Stimulated activated CD8-positive, alpha-beta memory T cell treated with anti-CD3 and anti-CD28 coated beads, Interleukin-4, amount 100 ng/mL, for 48 hours (primary cell): Measurements from ENCODE around the gene XYLT1.

Source experiments
- DNase-seq: peaks from one replicate; pipeline ENCODE4 v3.0.0-alpha.2; 2020

The XYLT1 gene

DNA sequence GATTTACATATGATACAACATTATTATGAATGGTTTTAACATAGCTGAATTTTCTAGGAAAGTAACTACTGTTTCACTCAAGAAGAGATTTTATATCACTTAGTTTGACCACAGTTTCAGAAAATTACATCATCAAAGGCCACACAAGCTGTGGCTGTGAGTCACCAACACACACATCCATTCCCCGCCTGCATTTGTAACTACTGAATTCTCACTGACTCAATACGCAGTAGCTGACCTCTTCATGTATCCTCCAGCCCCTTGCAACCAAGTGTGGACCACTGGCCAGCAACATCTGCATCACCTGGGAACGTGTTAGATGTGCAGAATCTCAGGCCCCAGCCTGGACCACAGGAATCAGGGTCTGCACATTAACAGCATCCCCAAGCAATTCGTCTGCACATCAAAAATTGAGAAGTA is 197.6 kb downstream of the XYLT1 start:
- DNase-seq = peak; percentile 49

DNA sequence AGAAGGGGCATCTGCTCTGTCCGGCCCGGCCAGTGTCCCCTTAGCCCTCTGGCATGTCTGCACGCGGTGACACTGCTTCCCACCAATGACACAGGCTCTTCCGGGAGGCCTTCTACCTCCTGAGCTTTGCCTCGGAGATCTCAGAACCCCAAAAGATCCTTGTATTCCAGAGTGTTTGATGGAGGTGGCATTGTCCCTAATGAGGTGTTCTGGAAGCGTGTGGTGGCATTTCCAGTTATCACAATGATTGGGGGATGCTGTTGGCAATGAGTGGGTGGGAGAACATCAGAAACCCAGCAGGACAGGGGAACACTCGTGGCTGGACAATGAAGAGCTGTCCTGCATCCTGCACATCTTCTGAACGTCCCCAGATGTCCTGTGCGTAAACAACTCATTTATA is 198.0 kb downstream of the XYLT1 start:
- no peak for DNase-seq

DNA sequence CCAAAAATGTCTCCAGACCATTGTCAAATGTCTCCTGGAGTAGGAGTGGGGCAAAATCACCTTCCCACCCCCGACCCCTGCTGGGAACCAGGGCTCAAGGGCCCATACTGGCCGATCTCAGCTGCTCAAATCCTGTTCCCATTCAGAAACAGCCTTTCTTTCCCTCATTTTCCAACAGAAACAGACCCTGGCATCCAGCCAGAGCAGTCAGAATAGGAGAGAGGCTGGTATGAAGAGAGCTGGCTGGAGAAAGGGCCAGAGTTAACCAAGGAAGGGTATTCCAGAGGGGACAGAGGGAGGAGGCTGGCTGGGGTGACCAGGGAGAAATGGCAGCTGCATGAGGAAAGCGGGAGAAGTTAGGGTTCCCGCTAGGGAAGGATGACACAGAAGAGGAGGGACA is 199.1 kb downstream of the XYLT1 start:
- no peak for DNase-seq

DNA sequence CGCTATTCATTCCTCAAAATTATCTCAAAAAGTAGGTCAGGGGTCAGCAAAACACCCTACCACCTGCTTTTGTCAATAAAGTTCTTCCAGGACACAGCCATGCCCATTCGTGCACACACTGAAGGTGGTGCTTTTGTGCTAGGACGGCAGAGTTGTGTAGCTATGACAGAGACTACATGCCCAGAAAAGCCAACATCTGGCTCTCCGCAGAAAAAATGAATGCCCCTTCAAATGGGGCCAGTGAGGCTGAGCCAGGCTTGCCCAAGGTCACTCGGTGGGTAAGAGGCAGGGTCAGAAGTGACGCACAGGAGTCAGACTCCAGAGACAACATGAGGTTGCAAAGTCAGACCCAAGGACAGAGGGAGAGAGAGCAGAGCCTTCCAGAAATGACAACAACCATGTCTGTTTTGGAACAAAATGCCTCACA is 200.1 kb downstream of the XYLT1 start:
- no peak for DNase-seq

DNA sequence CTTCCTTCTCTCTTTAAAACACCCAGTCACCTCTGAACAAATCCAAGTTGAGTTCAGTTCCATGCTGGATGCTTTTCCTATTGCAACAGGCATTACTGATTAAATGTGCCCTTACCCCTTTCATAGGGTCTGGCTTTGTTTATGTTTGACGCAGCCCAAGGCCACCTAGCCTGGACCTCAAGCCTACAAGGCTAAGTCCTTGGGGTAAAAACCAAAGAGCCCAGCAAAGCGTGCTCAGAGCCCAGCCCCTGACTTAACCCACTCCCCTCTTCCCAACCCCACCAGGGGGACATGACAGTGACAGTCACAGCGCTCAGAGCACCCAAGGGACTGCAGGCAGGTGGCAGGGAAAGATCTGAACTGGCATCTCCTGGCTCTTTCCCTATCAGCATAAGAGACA is 200.6 kb downstream of the XYLT1 start:
- DNase-seq = no peak

DNA sequence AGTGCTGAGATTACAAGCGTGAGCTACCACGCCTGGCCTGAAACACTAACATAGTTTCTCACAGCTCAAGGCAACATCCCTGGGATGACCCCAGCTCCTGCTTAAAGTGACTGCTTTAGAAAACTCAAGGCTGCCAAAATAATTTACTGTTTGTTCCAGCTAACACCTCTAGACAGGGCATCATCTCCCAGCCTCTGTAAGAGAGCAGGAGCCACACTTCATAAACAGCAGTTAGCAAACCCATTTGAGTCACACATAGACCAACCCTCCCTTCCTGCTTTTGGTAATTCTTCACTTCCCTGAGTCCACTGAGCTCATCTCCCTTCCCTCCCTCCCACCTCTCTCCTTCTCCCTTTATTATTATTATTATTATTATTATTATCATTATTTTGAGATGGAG is 201.3 kb downstream of the XYLT1 start:
- DNase-seq = no peak

DNA sequence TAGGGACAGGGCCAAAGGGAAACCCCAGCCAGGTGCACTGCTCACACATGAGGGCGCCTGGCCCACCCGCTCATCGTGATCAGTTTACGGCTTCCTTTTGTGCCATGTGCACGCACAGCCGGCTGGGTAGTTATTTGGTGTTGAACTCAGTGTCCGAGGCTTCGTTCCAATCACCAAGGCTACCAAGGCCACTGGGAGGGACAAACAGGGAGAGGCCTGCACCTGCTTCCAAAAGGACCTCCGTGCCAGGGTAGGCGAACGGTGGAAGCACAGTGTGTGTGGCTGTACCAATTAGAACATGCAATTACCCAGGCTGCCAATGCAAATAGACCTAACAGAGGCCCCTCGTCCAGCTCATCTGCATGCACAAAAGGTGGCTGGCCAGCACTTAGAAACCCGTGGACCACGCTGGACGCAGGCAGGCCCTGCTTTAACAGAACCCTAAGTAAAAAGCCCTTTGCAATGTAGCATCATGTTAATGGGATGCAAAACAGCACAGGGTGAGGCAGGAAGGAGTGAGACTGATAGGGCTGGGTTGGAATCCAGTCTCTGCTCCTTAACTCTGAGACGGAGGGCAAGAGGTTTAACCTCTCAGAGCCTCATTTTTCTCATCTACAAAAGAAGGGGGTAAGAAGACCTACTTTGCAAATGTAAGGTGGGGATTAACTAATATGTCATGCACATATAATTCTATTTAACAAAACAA is 204.0 kb downstream of the XYLT1 start:
- no peak for DNase-seq

DNA sequence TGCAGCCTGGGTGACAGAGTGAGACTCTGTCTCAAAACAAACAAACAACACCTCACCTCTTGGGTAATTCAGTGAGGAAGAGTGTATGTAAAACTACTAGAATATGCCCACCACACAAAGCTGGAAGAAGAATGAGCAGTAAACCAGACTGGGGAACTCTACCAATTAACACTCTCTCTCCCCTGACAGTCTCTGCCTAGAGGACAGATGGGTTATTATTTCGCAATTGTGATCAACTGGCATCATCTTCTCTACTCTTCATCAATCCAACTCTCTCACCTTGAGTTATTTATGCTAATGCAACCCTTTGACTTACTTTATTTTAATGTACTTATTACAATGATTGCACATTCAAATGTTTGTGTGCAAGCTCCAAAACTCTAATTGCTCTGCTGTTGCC is 205.6 kb downstream of the XYLT1 start:
- no peak for DNase-seq

DNA sequence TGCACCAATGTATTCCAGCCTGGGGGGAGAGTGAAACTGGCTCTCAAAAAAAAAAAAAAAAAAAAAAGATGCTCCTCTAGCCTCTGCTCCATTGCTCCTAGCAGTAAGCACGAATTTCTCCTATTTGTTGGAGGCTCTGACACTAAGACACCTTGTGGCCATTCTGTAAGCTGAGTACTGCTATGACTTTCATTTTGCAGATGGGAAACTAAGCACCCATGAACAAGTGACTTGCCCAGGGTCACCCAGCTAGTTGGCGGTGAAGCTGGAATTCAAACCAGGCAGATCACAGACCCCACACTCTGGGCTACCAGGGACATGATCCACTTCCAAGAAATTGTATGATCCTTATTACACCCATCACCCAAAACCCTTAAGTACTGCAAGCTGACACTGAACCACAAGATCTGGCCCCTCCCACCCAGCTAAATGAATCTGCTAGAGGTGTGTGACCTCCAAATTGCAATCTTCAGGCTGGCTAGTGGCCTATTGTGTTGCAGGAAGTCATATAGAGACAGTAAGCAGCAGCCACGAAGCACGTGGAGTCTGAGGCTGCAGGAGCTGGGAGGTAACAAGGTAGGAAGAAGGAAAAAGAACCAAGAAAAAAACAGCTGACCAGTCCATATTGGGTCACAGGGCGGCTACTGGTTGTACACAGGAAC is 209.4 kb downstream of the XYLT1 start:
- no peak for DNase-seq

DNA sequence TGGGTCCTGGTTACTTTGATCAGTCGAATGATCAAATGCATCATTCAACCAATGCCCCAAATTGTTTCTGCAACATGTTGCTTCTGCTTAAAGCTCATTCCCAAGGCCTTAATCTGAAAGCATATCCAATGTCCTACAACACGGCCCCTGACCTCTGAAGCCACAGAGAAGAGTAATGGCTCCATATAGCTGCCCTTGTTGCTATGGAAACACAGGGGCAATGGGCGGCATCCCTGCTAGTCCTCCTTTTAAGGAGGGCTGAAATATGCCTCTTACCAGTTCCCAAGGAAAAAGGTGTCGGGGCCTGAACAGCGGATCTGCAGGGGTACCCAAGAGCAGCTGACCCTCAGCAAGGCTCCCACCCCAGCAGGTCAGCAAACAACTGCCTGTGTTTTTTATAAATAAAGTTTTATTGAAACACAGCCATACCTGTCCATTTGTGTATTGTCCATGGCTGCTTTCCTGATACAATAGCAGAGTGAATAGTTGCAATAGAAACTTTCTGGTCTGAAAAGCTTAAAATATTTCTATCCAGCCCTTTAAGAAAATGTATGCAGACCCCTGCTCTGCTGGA is 210.4 kb downstream of the XYLT1 start:
- DNase-seq = no peak

DNA sequence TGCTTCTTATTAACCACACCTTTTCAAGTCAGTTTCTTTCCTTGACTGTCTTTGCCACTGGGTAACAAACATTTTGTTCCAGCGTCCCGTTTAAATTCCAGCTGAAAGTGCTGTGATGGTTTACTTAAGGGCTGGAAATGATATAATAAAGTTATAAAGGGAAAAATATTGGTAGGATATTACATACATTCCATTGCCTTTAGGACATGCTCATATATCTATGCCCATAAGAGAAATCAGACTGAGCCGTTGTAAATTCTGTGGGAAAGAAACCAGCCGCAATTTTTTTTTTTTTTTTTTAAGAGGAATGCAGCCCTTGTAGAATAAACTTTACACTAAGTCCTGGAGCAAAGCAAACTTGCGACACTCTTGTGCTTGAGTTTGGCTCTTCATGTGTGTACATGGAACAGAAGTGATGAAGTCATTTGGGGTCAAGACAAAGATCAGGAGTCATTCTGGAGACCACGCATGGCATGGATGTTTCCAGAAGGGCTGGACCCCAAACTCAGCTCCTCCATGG is 210.9 kb downstream of the XYLT1 start:
- DNase-seq = no peak

DNA sequence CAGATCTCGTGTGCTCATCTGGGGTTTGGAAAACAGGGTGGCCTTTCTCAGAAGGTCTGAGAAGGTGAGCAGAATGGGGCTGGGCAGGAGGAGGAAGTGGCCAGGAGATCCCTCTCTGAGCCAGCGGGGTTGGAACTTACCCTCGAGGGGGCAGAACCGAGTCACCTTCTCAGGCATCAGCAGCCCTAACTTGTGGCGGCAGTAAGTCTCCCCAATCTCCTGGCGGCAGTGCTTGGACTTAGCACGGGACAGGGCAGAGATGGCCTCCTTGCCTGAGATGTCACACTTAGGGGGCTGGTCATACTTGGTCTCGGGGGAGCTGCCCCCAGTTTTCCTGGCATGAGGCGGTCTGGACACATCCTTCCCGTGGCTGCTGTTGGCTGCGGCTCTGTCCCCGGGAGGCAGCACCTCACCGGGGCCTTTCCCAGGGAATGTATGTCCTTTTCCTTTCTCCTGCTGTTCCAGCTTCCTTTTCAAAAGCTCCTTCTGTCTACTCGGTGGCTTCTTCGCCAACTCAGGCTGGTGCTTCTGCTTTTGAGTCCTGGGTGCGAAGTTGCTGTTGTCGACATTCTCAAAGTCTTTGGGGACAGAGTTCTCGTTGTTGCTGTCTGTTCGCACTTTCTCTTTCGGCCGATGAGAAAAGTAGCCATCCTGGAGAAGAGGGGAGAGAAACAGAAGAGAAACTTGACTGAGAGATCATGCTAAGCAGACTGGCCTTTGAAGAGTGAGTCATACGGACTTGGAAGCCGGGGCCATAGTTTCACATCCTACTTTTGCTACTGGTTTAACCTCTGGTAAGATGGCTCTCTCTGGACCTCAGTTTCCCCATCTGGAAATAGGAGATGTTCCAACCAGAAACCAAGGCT is 211.7 kb downstream of the XYLT1 start:
- DNase-seq = no peak

DNA sequence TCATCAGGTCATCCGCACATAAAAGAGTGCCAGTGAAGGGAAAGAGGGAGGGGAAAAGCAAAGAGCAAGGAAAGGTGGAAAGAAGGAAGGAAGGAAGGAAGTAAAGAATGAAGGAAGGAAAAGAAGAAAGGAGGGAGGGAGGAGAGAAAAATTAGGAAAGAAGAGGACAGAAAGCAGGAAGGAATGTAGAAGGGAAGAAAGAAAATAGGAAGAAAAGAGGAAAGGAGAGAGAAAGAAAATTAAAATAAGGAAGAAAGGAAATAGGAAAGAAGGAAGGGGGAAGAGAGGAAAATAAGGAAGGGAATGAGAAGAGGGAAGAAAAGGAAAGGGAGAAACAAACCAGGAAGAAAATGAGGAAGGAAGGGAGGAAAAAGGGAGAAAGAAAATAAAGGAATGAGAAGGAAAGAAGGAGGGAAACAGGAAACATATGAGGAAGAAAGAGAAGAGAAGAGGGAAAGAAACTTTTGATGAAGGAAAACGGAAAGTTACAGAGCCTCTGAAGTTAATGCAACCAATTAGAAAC is 212.6 kb downstream of the XYLT1 start:
- no peak for DNase-seq

DNA sequence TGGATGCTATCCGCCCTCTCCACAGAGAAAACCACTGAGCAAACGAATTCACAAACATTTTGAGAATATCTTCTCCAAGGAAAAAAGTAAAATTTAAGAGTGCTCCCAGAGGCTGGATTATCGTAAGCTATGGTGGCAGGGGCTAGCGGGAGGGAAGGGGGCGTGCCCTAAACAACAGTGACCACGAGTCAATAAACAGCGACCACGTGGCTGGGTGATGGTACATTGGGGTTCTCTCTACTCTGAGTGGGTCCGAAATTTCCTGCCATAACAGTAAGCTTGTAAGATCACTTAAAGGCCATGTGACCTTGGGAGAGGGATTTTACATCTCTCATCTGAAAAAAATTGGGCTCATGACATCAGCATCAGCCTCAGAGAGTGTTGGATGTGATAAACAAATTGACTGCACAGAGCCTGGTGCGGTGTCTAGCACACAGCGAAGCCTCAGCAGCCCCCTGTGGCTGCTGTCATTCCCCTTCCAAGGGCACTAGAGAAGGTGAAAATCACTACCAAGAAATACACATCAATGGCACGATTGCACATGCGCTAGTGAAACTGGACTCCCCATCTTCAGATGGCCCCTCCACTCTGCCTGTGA is 213.2 kb downstream of the XYLT1 start:
- no peak for DNase-seq

DNA sequence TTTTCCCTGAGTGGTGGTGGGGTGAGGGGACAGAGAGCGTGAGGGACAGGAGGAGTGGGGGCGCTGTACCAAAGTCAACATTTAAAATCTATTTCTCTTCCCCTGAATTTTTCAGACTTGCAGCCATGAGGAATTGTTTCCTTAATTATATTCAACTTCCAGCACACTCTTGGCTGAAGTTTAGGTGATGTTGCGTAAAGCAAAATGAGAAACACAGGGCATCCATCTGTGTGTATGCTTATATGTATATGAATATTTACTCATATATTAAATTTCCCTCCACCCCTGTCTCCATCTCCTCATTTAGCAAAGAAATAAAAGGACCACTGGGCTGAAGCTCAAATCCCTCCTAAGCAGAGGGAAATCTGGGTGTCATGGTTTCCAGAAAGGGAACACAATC is 218.1 kb downstream of the XYLT1 start:
- DNase-seq = no peak

DNA sequence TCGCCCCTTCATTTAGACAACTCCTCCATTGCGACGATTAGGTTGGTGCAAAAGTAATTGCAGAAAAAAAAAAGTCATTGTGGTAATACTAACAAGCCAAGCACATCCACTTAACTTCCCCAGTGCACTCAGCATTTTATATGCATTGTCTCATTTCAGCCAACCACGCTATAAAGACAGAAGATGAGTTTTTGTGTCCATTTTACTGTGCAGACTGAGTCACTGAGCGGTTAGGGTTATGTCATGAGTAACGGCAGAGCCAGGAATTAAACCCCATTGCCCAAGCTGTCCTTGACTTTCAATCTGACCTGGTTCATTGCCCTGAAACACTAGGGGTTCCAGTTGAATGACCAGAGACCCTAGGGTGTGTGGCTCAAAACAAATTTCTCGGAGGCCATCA is 218.7 kb downstream of the XYLT1 start:
- DNase-seq = no peak

DNA sequence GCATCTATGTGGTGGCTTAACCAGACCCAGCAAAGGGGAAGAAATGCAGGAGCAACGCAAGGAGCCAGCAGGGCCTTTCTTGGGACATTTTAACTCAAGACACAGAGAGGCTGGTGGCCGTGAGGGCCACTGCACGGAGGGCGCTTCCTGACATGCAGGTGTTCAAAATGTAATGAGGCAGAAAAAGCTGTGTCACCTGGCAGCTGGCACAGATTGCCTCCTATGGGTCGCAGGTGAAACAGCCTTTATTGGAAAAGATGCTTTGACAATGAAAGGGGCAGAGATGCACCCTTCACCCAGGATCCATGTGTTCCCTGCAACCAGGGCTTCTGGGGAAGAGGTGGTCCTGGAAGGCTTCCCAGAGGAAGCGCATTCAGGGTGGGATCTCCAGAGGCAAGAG is 219.3 kb downstream of the XYLT1 start:
- DNase-seq = no peak

DNA sequence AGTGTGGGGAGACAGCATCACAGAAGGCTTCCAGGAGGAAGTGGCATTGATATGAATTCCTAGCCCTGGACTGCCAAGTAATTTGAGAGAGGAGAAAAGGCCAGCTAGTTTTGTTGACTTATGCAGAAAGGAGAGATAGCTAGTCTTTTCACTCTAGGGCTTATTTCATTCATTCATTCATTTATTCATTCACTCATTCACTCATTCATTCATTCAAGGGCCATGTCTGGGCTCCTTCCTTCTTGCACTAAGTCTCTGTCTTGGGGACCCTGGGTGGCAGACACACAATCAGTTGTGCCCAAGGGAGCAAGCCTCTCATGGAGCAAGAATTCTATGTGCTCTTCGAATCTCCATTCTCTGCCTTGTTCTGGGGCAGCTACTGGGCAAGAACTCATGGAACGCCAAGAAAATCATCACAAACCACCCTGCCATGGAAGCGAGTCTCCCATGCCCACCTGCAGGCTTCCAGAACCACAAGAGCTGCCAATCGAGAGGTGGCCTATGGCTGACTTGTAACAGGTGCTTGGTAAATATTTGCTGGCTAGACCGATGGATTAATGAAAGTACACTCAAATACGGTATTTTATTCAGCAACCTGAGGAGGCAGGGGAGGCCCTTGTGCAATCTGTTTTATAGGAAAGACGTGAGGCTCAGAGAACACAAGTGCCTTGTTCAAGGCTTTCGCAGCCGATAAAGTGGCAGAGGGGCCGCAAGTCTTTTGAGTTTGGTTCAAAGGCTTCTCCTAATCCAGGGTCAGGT is 223.6 kb downstream of the XYLT1 start:
- DNase-seq = no peak

DNA sequence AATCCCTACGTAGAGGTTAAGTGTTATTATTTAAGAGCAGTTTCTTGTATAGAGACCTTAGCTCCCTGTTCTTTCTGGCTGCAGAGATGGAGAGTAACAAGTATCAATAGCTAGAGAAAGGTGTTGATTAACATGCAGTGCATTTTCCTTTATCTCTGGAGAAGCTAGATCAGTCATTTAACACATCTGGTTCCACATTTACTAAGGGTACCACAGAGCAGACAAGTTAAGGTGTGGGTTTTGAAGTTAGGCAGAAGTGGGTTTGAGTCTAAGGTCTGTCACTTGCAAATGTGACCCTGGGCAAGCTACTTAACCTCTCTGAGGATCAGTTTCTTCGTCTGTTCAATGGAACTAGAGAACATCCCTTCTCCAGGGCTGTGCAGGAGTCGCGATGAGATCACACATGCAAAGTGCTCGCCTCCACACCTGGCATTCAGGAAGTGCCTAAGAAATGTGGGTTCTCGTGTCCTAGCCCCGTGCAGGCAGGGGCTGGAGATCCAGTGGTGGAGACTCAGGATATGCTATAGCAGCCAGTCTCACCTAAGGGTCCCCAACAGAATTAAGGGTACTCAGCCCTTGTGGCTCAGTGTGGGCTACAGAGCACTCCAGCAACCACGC is 224.4 kb downstream of the XYLT1 start:
- DNase-seq = no peak

DNA sequence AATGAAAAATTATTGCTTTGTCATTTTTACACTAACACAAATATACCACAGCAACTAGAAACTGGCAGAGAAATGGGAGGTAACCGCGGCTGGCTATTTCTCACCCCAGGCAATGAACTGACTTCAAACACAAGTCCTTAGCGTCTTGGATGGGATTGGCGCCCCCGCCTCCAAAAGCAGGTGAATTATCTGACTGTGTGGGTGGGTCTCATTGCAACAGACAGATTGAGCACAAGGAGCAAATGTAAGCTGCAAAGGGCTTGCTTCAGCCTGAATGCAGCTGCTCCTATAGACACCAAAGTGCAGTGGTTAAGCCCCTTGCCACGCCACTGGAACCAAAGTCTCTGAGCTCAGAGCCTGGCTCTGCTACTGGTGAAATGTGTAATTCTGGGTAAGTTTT is 225.0 kb downstream of the XYLT1 start:
- no peak for DNase-seq

DNA sequence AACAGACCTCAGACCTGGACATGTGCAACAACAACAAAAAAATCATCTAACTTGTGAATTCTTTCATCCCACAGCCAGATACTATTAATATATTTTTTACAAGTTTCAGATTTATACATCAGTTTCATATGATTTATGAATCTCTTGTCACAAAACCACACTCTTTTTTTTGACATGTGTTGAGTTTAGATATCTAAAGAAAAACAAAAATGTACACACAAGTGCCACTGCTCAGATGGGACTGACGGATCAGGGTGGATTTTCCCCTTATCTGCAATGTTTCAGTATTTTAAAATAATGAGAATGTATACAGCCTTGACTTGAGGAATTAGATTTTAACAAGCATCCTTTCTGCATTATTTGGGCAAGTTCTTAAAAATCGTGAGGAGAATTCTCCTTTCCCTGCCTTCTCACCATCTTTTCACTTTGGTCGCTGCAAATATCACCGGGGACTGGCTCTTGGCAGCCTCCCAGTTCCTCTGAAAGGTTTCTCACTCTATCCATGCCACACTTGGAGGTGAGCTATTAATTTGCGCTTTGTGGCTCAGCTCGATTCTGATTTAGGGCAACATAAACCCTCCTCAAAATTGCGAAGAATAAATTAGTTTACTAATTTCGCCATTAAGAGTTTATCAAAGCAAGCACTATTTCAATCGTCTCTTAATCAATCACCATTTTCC is 225.7 kb downstream of the XYLT1 start:
- no peak for DNase-seq
